DMS79 (cell line): Measurements from ENCODE around the gene BTBD16.

Experiments
- DNase-seq: peaks from one replicate; lab custom pipeline; 2025; lab: John Stamatoyannopoulos, UW

BTBD16 gene

DNA sequence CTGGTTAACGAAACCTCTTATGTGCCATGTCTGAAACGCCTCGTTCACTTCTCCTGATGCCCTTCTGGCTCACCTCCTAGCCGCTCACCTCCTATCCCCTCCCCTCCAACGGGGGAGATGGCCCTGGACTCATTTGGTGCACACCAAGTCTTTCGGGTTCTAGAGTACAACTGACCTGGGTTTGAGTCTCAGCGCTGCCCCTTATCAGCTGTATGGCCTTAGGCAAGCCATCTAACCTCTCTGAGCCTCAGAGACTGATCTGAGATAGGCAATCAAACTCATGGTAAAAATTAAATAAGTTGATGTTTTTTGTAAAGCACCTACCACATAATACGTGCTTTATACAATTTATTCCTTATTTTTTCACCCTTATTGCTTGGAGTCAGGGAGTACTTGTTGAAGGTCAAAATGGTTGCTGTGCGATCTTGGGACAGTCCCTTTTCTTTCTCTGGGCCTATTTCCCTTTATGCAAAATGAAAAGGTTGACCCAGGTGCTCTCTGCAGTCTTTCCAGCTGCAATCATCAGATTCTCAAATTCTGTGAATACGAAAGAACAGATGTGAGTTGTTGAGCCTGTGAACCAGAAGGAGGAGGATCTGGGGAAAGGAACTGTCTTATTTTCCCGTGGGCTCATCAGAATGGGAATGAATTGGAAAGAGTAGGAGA, 72.2 kb downstream of the BTBD16 start:
- no peak for DNase-seq

DNA sequence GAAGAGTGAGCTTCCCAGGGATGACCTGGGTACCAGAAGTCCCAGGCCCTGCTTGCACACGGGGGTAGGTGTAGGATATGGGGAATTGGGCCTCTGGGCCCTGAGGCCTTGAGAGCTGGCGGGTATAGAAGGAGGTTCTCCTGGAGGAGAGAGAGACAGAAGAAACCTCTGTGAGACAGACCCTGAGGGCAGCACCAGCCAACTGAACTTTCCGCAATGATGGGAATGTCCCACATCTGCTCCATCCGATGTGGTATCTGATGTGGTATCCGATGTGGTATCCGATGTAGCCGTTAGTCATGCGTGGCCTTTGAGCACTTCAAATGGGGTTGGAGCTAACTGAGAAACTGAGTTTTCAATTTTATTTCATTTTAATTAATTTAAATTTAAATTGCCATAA, 72.8 kb downstream of the BTBD16 start:
- DNase-seq, result no peak

DNA sequence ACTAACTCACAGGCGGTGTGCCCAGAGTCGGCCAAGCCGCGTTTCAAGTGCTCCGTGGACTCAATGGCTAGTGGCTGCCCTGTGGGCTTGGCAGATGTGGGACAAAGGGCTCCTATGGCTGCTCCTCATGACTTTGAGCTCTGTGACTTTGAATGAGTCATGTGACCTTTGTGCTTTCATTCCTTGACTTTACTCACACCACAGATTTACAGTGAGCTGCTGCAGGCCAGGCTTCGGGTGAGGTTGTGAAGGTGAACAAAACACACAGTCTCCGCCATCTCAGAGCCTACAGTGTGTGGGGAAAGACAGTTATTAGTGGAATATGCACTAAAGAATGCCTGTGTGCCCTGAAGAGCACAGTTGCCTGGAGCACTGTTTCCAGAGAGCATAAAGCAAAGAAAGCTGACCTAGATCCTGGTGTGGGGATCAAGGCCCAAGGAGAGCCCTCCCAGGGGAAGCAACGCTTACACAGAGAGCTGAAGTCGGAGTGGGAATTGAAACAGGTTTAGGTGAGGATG, 73.7 kb downstream of the BTBD16 start:
- no peak for DNase-seq

DNA sequence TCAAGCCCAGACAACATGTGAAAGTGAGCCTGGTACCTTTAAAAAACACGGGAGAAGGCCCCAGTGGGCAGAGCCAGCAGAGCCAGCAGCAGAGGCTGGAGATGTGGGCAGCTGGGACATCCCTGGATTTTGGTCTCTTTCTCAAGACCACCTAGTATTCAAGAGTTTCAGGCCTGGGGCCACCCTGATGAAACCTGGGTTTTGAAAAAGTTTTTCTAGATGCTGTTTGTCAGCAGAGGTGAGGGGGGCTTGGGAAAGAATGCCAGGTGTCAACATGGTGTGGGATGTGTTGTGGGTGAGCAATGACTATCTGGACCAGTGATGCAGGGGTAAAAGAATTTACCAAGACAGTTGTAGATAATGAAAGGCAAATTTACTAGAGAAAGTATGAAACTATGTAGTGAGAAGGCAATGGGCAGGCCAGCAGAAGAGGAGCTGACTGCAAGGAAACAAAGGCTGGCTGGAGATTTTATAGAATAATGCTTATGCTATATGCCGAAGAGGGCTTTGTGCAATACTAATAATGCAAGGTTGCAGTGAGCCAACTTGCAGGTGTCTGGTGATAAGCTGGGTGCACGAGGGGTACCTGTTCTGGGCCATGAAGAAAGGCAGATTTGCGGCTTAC, 75.3 kb downstream of the BTBD16 start:
- DNase-seq, result no peak

DNA sequence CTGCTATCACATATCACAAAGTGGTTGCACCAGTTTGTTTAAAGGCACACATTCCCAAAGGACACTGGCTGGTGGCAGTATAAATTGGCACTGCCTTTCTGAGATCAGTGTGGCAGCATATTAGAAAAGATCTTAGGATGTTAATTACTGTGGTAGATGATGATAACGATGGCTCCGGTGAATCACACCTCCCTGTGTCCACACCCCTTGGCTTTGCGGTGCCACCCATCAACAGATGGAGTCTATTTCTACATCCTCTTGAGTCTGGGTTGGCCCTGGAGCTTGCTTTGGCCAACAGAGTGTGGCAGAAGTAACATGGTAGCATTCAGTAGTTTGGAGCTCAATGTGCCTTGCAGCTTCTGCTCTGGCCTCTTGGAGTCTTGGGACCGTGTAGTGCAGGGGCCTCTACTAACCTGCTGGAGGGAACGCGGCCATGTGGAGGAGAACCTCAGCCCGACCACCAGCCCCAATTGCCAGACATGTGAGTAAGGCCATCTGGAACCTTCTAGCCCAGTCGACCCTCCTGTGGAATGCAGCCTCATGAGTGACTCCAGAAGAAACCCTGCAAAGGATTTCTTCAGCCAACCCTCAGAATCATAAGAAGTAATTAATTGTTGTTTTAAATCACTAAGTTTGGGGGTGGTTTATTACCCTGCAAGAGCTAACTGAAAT, 76.2 kb downstream of the BTBD16 start:
- no peak for DNase-seq

DNA sequence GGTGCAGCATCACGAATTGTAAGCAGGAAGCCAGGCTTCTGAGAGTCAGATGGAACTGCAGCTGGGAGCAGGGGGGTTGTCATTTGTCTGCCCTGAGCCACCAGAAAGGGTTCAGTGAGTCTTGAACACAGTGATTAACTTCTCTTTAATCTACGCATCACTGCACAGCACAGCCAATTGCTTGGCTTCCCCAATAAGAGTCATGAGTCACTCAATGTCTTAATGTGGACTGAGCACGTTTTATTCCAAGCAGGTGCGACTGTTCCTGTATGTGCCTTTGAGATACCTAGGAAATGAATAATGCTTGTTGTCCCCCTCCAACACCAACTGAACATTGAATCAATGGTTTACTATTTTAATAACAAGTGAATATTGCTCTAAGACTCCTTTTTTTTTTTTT, 77.4 kb downstream of the BTBD16 start:
- DNase-seq, result peak; percentile 83

DNA sequence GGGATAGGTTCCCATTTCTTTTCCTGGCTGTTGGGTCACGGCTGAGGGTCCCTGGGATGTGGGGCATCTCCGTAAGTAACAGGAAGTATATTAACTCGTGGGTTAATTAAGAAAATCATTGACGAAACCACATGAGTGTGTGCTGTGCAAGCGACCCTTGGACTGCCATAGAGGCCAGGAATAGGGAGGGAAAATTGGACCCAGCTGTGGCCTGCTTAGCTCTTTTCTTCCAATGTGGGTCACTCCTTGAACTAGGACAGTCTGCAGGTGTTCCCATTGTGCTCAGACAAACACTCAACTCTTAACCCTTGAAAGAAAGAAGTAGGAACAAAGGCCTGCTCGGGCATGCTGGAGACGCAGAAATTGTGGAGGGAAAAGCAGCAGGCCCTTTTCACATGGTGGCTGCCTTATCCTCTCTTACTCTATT, 77.9 kb downstream of the BTBD16 start:
- DNase-seq, result peak; percentile 80

DNA sequence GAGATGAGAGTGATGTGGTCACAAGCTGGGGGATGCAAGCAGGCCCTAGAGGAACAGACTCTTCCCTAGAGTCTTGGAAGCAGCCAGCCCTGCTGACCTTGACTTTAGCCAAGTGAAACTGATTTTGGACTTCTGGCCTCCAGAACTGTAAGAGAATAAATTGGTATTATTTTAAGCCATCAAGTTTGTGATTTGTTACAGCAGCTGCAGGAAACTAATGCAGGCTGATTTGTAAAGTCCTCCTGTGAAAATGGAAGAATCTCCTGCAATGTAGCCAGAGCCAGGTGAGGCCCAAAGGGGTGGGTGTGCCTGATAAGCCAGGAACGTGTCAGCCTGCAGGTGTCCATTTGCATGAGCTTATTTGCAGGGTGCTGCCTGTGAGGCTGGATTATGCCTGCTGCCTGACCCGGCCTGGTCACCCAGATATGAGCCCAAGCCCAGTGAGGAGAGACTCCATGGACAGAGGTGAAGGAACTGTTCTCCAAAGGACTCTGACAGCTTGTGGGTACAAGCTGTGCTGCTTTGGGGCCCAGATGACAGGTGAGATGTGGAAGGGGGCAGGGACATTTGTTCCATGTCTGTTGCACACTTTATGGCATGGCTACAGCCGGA, 78.8 kb downstream of the BTBD16 start:
- DNase-seq, result no peak

DNA sequence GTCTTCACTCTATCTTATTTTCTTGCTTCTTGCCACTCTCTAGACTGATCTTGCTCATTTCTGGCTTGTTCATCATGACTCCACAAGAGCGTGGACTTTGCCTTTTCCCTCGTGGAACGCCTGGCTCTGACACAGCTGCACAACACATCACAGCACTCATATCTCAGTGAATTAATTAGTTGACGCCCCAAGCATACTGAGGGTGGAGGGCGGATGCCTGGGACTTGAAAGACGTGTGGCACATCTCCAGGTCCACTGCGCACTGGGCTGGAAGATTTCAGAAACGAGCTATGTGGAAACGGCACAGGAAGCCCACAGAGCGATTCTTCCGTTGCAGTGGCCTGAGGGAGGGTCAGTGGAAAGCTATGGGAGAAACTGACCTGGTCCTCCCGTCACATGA, 79.8 kb downstream of the BTBD16 start:
- DNase-seq, result no peak

DNA sequence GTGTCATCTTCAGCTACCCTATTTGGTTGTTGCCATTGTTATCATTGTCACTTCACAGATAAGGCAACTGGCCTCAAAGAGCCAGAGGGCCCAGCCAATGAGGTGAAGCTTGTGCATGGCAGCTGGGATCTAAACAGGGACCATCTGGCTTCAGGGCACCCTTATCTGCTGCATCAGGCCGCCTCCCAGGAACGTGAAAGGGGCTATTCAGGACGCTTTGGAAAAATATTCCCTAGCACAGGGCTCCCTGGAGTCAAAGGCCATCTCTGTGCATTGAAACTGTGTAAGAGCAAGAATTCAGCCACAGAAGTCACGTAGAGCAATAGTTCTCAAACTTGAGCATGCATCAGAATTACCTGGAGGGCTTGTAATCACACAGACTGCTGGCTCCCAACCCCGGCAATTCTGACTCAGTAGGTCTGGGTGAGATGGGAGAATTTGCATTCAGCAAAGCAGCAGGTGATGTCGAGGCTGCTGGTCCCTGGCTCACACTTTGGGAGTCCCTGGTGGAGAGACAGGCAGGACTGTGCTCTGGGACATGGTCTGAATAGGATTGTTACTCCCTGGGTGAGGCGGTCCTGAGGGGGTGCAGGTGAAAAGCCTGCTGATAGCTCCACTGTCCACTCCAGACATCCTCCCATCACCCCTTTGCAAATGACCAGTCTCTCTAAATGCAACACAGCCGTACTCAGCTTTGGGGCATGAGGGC, 81.9 kb downstream of the BTBD16 start:
- DNase-seq, result no peak

DNA sequence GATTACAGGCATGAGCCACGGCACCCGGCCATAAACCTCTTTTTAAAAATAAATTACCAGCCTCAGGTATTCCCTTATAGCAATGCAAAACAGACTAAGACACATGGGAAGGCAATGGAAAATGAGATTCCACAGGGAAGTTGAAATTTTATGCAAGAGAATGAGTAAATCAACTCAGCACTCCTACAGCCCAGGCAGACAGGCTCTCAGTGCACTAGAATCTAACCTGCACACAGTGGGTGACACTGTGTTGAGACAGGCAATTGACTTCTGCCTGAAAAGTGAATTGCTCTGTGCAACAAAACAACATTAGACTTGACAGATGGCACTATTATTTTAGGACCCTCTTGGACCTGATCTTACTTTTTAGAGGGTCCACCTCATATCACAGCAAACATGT, 83.3 kb downstream of the BTBD16 start:
- no peak for DNase-seq

DNA sequence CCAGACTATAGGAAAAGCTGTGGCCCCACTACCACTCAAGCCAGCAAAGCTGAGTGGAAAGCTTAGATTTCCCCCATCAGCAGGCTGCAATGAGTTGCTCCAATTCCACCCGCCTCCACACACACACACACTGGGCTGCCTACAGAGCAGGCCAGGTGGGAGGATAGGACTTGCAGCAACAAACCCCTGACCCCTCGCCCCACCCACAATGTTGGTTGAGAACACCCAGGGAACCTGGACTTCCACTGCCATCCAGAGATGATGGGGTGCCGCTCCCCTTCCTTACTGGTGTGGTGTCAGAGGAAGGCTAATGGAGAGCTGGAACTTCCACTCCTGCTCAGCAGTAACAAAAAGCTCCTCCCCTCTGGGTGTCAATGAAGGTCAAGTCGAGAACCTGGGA, 86.6 kb downstream of the BTBD16 start:
- no peak for DNase-seq

DNA sequence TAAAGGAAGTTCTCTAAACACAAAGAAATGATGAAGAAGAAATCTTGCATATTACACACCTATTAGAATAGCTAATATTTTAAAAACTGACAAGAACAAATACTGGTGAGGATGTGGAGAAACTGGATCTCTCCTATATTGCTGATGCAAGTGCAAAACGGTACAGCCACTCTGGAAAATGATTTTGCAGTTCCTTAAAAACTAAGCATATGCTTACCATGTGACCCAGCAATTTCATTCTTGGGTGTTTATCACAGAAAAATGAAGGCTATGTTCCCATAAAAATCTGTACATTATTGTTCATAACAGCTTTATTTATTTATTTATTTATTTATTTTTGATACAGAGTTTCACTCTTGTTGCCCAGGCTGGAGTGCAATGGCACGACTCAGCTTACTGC, 88.5 kb downstream of the BTBD16 start:
- no peak for DNase-seq

DNA sequence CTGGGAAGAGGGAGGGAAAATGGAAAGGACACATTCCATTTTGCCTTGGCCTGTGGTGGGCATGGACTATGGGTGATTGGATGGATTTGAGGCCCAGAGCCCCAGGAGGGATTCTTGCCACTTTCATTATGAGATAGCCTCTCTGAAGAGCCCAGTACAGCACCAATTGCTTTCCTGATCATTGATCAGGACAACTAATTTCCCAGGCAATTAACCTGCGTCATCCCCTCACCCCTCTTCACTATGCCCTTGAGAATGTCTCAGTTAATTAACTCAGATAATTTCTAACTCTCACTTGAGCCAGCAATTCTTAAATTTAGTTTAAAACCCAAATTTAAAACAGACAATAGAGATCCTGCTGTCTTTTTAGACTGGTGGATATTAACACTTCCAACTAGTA, 90.0 kb downstream of the BTBD16 start:
- no peak for DNase-seq

DNA sequence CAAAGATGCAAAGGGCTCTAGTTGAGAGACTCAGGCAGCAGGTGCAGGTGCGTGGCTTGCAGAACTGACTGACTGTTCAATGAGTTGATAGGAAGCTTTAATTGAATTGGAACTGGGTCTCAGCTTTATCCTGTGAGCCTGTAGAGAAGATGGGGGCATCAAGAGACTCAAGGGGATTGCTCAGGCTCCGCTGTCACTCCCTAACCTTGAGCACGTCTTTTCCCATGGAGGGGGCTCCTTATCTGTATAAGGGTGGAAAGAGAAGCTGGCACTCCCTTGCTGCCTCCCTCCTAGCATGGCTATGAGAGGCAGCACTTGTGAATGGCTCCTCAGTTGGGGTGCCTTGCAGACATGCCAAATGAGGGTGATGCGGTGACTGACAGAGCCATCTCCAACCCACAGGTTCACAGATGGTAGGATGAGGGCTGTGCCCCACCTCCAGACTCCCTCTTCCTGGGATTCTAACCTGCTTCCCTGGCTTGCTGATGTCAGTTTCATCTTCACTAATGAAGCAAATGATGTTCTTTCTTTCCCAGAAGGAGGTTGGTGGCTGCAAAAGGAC, 91.0 kb downstream of the BTBD16 start:
- no peak for DNase-seq

DNA sequence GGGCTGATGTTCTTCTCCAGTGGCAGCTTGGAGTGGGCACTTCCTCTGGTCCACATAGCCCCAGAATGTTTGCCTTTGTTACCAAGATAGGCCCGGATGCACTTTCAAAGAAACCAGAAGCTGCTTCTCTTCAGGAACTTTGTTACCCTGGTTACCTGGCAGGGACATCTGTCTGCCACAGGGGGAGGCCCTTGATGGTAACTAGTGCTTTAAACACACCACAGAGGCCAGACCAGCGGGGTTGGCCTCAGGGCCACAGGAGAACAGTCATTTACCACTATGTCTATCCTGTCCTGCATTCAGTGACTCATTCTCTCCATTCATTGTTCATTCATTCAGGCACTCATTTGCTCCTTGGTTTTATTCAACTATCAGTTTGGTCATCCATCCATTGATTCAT, 91.5 kb downstream of the BTBD16 start:
- DNase-seq, result peak; percentile 26

DNA sequence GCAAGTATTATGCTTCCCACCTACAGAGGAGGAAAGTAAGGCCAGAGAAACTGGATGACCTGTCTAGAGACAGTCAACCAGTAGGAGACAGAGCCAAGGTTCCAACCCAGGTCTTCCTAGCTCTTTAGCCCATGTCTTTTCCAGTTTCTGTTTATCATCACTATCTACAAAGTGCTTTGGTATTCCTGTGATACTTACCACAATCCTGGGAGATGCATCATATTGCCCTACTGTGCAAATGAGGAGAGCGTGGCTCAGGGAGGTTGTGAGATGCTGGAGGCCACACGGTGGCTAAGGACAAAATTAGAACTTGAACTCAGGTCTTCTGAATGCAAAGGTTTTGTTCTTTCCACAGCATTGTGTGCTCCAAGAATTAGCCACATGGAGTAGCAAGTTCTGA, 92.2 kb downstream of the BTBD16 start:
- DNase-seq, result no peak

DNA sequence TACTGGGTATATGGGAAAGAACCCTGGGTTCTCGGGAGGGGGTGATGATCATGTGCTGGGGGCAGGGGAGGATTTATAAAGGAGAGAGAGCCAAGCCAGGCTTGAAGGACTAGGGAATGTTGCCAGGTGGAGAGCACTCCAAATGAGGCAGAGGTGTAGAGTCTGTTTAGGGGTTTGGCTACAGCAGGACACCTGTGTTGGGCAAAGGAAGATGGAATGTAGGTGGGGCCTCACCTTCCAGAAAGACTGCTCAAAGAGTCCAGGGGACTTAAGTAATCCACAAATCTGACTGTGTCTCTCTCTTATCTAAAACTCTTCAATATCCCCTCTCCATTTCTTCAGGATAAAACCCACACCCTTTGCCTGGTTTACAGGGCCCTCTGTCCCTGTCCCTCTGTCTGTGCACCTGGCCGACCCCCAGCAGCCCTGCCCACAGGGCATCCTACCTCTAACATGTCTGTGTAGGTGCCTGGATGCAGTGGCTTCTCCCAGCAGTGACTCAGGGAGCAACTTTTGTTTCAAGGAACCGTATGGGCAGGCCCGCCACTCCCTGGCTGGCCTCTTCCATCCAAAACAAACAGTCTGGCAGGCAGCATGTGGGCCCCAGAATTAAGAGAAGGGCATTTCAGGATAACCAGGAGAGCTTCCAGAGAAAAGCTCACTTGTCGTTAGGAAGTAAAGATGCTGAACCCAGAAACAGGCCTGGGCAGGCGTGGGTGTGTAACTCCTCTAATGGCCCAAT, 92.8 kb downstream of the BTBD16 start:
- DNase-seq, result no peak

DNA sequence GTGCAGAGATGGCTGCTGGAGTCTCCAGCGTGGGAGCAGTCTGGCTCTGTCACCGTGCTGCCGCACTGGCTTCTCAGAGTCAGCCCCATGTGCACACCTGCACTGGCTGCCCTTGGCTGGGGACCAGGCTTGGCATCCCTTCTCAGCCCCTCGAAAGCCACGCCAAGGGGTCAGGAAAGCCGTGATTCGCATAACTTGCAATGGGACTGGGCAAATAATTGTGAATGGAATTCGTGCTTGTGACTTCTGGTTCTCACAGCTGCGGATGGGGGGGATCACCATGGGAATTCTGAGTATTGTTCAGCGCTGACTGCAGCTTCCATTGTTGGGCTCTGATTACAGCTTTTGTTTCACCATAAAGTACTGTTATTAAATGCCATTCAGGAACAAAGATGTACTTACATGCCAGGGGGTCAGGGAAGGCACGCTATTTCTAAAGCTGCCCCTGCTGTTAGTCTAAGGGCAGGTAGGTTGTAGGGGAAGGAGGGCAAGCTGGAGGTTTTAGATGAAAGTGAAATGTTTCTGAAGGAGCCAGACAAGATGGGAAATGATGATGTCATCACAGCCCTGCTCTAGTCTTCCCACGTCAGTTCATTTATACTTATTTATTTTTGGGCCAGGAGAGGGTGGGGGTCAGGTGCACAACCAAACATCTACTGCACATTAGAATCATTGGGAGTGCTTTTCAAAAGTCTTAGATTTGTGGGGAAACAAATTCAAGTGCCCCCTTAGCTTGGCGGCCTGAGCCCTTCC, 97.6 kb downstream of the BTBD16 start:
- peak; percentile 52 for DNase-seq

DNA sequence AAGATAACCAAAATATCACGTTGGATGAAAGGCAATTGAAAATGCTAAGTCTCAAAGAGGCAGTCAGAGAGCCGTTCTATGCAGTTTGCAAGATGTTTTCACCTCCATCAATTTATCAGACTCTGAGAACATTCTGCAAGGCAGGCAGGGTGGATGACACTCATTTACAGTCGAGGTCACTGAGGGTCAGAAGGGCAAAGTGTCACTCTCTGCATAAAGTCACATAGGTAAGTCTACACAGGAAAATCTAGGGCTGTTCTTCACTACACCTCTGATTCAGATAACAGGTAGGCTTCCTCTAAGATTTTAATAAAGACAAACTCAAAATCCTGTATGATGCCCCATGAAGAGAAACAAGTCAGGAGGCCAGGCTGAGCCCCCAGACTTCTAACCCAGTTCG, 102.0 kb downstream of the BTBD16 start:
- no peak for DNase-seq
